Common myeloid progenitor, CD34-positive (primary cell): ENCODE measurements around the gene RER1.

ENCODE experiments used
- CTCF ChIA-PET: fragments of 350-600 bp; sonication (Branson Sonifier 250); formaldehyde crosslinking; loops from one replicate; lab custom pipeline; 2021; ENCODE audit warnings: antibody characterized with exemption; lab: Charles Lee
- POLR2A ChIA-PET: fragments of 350-600 bp; sonication (Branson Sonifier 250); formaldehyde crosslinking; loops from one replicate; lab custom pipeline; 2021; ENCODE audit warnings: antibody characterized with exemption; lab: Charles Lee
- DNase-seq, 3 donors: peaks; one replicate each; pipeline versions ENCODE4 v3.0.0 to v3.0.0-alpha.2; 2013
- H3K27ac ChIP-seq, 2 experiments: 1 replicate in 1 of 2; 2 replicates in 1 of 2; pipeline ENCODE4 v1.7.0; 2013; ENCODE audit warnings: inconsistent platforms in 2 of 2, low read length in 2 of 2, mild to moderate bottlenecking in 2 of 2, low read depth in 1 of 2, moderate library complexity in 1 of 2; ENCODE audit not compliant: severe bottlenecking in 2 of 2, insufficient read depth in 1 of 2, poor library complexity in 1 of 2
- H3K27me3 ChIP-seq, 5 experiments: replicated peaks in 2 of 5; 1 replicate in 3 of 5; 2 replicates in 2 of 5; pipeline versions ENCODE4 v1.6.1 to v1.7.0; 2013; ENCODE audit warnings: low read length in 4 of 5, mild to moderate bottlenecking in 2 of 5, moderate library complexity in 2 of 5, inconsistent platforms in 1 of 5; ENCODE audit not compliant: insufficient read depth in 5 of 5, control insufficient read depth in 4 of 5
- H3K36me3 ChIP-seq, 4 experiments: 1 replicate in 2 of 4; 2 replicates in 2 of 4; pipeline versions ENCODE4 v1.6.1 to v1.7.0; 2013; ENCODE audit warnings: low read length in 3 of 4, control low read depth in 1 of 4, mild to moderate bottlenecking in 1 of 4; ENCODE audit not compliant: control insufficient read depth in 4 of 4, insufficient read depth in 4 of 4
- H3K4me1 ChIP-seq, 4 experiments: 1 replicate in 3 of 4; 2 replicates in 1 of 4; pipeline versions ENCODE4 v1.6.1 to v1.7.1; 2013; ENCODE audit warnings: low read length in 3 of 4, mild to moderate bottlenecking in 3 of 4, control low read depth in 1 of 4, inconsistent platforms in 1 of 4, moderate library complexity in 1 of 4; ENCODE audit not compliant: control insufficient read depth in 4 of 4, insufficient read depth in 4 of 4; ENCODE audit errors: control extremely low read depth in 1 of 4
- H3K4me3 ChIP-seq, 7 experiments: 1 replicate in 4 of 7; 2 replicates in 3 of 7; pipeline versions ENCODE4 v1.5.1 to v1.7.0; 2013; ENCODE audit warnings: mild to moderate bottlenecking in 7 of 7, low read length in 6 of 7, moderate library complexity in 6 of 7, inconsistent platforms in 2 of 7, low read depth in 2 of 7, control low read depth in 1 of 7; ENCODE audit not compliant: insufficient read depth in 4 of 7, control insufficient read depth in 1 of 7; ENCODE audit errors: extremely low read depth in 1 of 7
- H3K9me3 ChIP-seq, 5 experiments: 1 replicate in 4 of 5; 2 replicates in 1 of 5; pipeline versions ENCODE4 v1.6.1 to v1.7.1; 2013; ENCODE audit warnings: low read length in 4 of 5, mild to moderate bottlenecking in 2 of 5, inconsistent platforms in 1 of 5, low read depth in 1 of 5, moderate library complexity in 1 of 5; ENCODE audit not compliant: control insufficient read depth in 4 of 5, insufficient read depth in 2 of 5; ENCODE audit errors: control extremely low read depth in 1 of 5
- WGBS: methylation state at CpG from one replicate; pipeline ENCODE4 v1.1.5; 2013; ENCODE audit not compliant: insufficient coverage; 5-methylcytosine and 5-hydroxymethylcytosine counted together

The RER1 gene

GRCh38 chr1:2374252-2375155 lies 17.1 kb upstream of the RER1 start:
- Histone ChIP-seq H3K9me3 (no peaks in the 10 kb centered on the region), H3K4me3 (no peak overlapping the region), H3K27ac (no peak overlapping the region), H3K36me3 (peaks cover 0 to 2% (median 0%) of the 10 kb centered on the region in 4 experiments), H3K27me3 (no peaks in the 10 kb centered on the region), H3K4me1 (no peaks in the 10 kb centered on the region)
- ChIA-PET CTCF (interaction anchor here (0.6 to 2.6 kb wide), 3 partner anchors 8 to 185 kb away, joined by 4 to 7 read pairs (median 6); no protein-coding TSS in a partner anchor), POLR2A (no interaction called here)
- no peak for DNase-seq
- WGBS = 89% methylated on average over 10 of the region's 17 CpGs

- H3K4me3 ChIP-seq = no peak overlapping the region
- WGBS = 94% methylated on average over 22 of the region's 23 CpGs
- no peak for DNase-seq
- ChIA-PET POLR2A (no interaction called here), CTCF (interaction anchor here (0.6 to 2.6 kb wide), 3 partner anchors 60 to 186 kb away, joined by 6 to 7 read pairs (median 7); partner anchors contain the start of gene FAAP20)
- H3K27ac ChIP-seq = no peak overlapping the region
- H3K4me1 ChIP-seq = no peaks in the 10 kb centered on the region
- H3K9me3 ChIP-seq = no peaks in the 10 kb centered on the region
- no peaks in the 10 kb centered on the region for H3K27me3 ChIP-seq
- H3K36me3 ChIP-seq = peaks cover 0 to 2% (median 0%) of the 10 kb centered on the region in 4 experiments
Measured at GRCh38 chr1:2375246-2375922, 16.3 kb upstream of the RER1 start.

GRCh38 chr1:2375923-2376260 lies 15.7 kb upstream of the RER1 start:
- POLR2A ChIA-PET = no interaction called here
- Histone ChIP-seq H3K36me3 (peaks cover 0 to 2% (median 0%) of the 10 kb centered on the region in 4 experiments), H3K27me3 (no peaks in the 10 kb centered on the region), H3K9me3 (no peaks in the 10 kb centered on the region), H3K4me1 (no peaks in the 10 kb centered on the region), H3K4me3 (no peak overlapping the region), H3K27ac (no peak overlapping the region)
- DNase-seq = no peak
- CTCF ChIA-PET = interaction anchor here (1.6 to 2.6 kb wide), 2 partner anchors 60 to 181 kb away, joined by 7 read pairs; partner anchors contain the start of gene FAAP20
- 96% methylated on average over 7 of the region's 7 CpGs for WGBS

- H3K36me3 ChIP-seq = peaks cover 0 to 2% (median 0%) of the 10 kb centered on the region in 4 experiments
- ChIA-PET CTCF (interaction anchor here (1.3 to 2.6 kb wide), 3 partner anchors 60 to 181 kb away, joined by 3 to 7 read pairs (median 7); partner anchors contain the start of gene FAAP20), POLR2A (interaction anchor here (0.8 kb wide), 1 partner anchor 75 kb away, joined by 3 read pairs; no protein-coding TSS in a partner anchor)
- no peaks in the 10 kb centered on the region for H3K9me3 ChIP-seq
- no peak overlapping the region for H3K27ac ChIP-seq
- H3K4me1 ChIP-seq = no peaks in the 10 kb centered on the region
- H3K27me3 ChIP-seq = no peaks in the 10 kb centered on the region
- WGBS = 95% methylated on average over 21 of the region's 23 CpGs
- no peak overlapping the region for H3K4me3 ChIP-seq
- DNase-seq = no peak
Measured at GRCh38 chr1:2376261-2376741, 15.3 kb upstream of the RER1 start.

GRCh38 chr1:2376931-2377672 lies 14.5 kb upstream of the RER1 start:
- Histone ChIP-seq H3K36me3 (peaks cover 0 to 2% (median 0%) of the 10 kb centered on the region in 4 experiments), H3K9me3 (no peaks in the 10 kb centered on the region), H3K27ac (no peak overlapping the region), H3K27me3 (no peaks in the 10 kb centered on the region), H3K4me3 (no peak overlapping the region), H3K4me1 (peaks cover 0 to 3% (median 1%) of the 10 kb centered on the region in 4 experiments)
- POLR2A ChIA-PET = interaction anchor here (0.8 kb wide), 1 partner anchor 76 kb away, joined by 3 read pairs; no protein-coding TSS in a partner anchor
- CTCF ChIA-PET = interaction anchor here (1.3 to 2.6 kb wide), 3 partner anchors 61 to 182 kb away, joined by 3 to 7 read pairs (median 7); partner anchors contain the start of gene FAAP20
- DNase-seq = no peak
- 95% methylated on average over 21 of the region's 25 CpGs for WGBS

GRCh38 chr1:2377751-2378440 lies 13.7 kb upstream of the RER1 start:
- H3K9me3 ChIP-seq = no peaks in the 10 kb centered on the region
- no peak for DNase-seq
- CTCF ChIA-PET = interaction anchor here (1.3 to 7.5 kb wide), 2 partner anchors 179 to 180 kb away, joined by 3 to 98 read pairs; partner anchors contain the start of gene FAAP20
- peaks cover 0 to 3% (median 1%) of the 10 kb centered on the region in 4 experiments for H3K4me1 ChIP-seq
- POLR2A ChIA-PET = no interaction called here
- 95% methylated on average over 13 of the region's 16 CpGs for WGBS
- peaks cover 0 to 2% (median 0%) of the 10 kb centered on the region in 4 experiments for H3K36me3 ChIP-seq
- no peaks in the 10 kb centered on the region for H3K27me3 ChIP-seq
- H3K4me3 ChIP-seq = no peak overlapping the region
- H3K27ac ChIP-seq = no peak overlapping the region
